Activated CD8-positive, alpha-beta T cell treated with anti-CD3 and anti-CD28 coated beads for 36 hours (primary cell): ENCODE results near the gene AP4S1. TPM values are rescaled to one million over a fixed set of nuclear protein-coding genes. Genes with fewer than 3 reads are reported as not detected.
"Not testable (repeated sequence)": the region's sequence is repeated elsewhere in the genome, so short reads cannot be mapped to it uniquely, and the experiment has no call there.

Experiments
- ATAC-seq: fragments of 200-7000 bp; cut with Tn5 transposase; one replicate; pipeline ENCODE4 v1.10.0; 2021; ENCODE audit warnings: mild to moderate bottlenecking, moderate library complexity
- CTCF ChIA-PET: fragments of 350-600 bp; sonication (Branson Sonifier 250); formaldehyde crosslinking; loops from one replicate; lab custom pipeline; 2021; ENCODE audit warnings: antibody characterized with exemption; lab: Charles Lee
- POLR2A ChIA-PET: fragments of 350-600 bp; sonication (Branson Sonifier 250); formaldehyde crosslinking; loops from one replicate; lab custom pipeline; 2021; ENCODE audit warnings: antibody characterized with exemption; lab: Charles Lee
- DNase-seq: peaks from one replicate; pipeline ENCODE4 v3.0.0-alpha.2; 2020
- H3K27ac Mint-ChIP-seq: one replicate; pipeline ENCODE4 v1.8.0; 2021; ENCODE audit warnings: mild to moderate bottlenecking, mixed read lengths
- H3K27me3 Mint-ChIP-seq: one replicate; pipeline ENCODE4 v1.8.0; 2021; ENCODE audit warnings: mixed read lengths
- H3K36me3 Mint-ChIP-seq: one replicate; pipeline ENCODE4 v1.8.0; 2021; ENCODE audit warnings: low read depth, mixed read lengths
- H3K4me1 Mint-ChIP-seq: one replicate; pipeline ENCODE4 v1.8.0; 2021; ENCODE audit warnings: low read depth, mixed read lengths
- H3K4me3 Mint-ChIP-seq: one replicate; pipeline ENCODE4 v1.8.0; 2021; ENCODE audit warnings: mild to moderate bottlenecking, moderate library complexity, mixed read lengths
- H3K9me3 Mint-ChIP-seq: one replicate; pipeline ENCODE4 v1.8.0; 2021; ENCODE audit warnings: mixed read lengths
- CTCF ChIP-seq: fragments of 200-600 bp; IDR thresholded peaks from one replicate; pipeline ENCODE4 v1.8.0; 2022; ENCODE audit warnings: antibody characterized with exemption, mild to moderate bottlenecking
- intact Hi-C: fragments of 100-400 bp; cut with micrococcal nuclease; formaldehyde crosslinking; loops from one replicate; pipeline ENCODE4 v1.10.0; 2022
- total RNA-seq, 2 experiments: library from RNA; stranded (reverse); gene quantifications; one replicate each; pipeline ENCODE4 v1.2.3, GENCODE V29; 2021

AP4S1 gene
- total RNA-seq, 2 experiments from 2014 or later, result 3.6 to 4.0 TPM

DNA sequence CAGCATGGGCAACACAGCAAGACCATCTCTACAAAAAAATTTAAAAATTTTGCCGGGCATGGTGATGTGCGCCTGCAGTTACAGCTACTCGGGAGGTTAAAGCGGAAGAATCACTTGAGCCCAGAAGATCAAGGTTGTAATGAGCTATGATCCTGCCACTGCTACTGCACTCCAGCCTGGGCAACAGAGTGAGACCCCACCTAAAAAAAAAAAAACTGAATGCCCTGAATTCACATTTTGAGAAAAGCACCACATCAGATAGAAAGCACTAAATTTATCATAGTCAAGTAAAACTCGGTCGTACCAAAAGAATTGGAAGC is 24.1 kb upstream of the AP4S1 start:
- Mint-ChIP-seq H3K4me3 (no peak overlapping the region), H3K27ac (no peak overlapping the region), H3K27me3 (no peaks in the 10 kb centered on the region), H3K36me3 (peaks cover 48% of the 10 kb centered on the region), H3K9me3 (peaks cover 18% of the 10 kb centered on the region), H3K4me1 (peaks cover 20% of the 10 kb centered on the region)
- ChIA-PET POLR2A (no interaction called here), CTCF (interaction anchor here (1.7 kb wide), 1 partner anchor 82 kb away, joined by 5 read pairs; no protein-coding TSS in a partner anchor)
- DNase-seq (no peak), ATAC-seq (no peak)
- intact Hi-C loops, result no loop called here
- TF ChIP-seq CTCF, result no peak

DNA sequence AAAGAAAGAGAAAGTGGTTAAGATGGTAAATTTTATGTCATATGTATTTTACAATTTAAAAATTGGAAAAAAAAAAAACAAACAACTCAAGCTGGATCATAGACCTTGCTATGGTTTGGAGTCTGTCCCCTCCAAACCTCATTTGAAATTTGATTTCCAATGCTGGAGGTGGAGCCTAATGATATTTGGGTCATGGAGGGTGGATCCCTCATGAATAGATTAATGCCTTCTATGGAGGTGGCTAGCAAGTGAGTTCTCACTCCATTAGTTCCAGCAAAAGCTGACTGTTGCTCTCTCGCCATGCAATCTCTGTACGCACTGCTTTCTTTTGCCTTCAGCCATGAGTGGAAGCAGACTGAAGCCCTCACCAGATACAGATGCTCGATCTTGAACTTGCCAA is 22.2 kb upstream of the AP4S1 start:
- Mint-ChIP-seq H3K9me3 (peaks cover 11% of the 10 kb centered on the region), H3K4me1 (peaks cover 8% of the 10 kb centered on the region), H3K36me3 (peaks cover 41% of the 10 kb centered on the region), H3K27me3 (no peaks in the 10 kb centered on the region), H3K4me3 (no peak overlapping the region), H3K27ac (no peak overlapping the region)
- ATAC-seq (no peak), DNase-seq (no peak)
- intact Hi-C loops, result no loop called here
- TF ChIP-seq CTCF, result no peak
- CTCF ChIA-PET, result interaction anchor here (2.4 kb wide), 1 partner anchor 23 kb away, joined by 8 read pairs; no protein-coding TSS in a partner anchor
- POLR2A ChIA-PET, result interaction anchor here (0.5 kb wide), 1 partner anchor 162 kb away, joined by 4 read pairs; no protein-coding TSS in a partner anchor

- CTCF ChIA-PET, result interaction anchor here (2.4 kb wide), 1 partner anchor 24 kb away, joined by 8 read pairs; no protein-coding TSS in a partner anchor
- intact Hi-C loops, ATAC-seq, DNase-seq, H3K4me1 Mint-ChIP-seq, POLR2A ChIA-PET, H3K27me3 Mint-ChIP-seq, H3K9me3 Mint-ChIP-seq, H3K27ac Mint-ChIP-seq, H3K4me3 Mint-ChIP-seq: not testable (repeated sequence)
- H3K36me3 Mint-ChIP-seq, result peaks cover 36% of the 10 kb centered on the region
Measured at GRCh38 chr14:31004007-31004406, 21.4 kb upstream of the AP4S1 start.

DNA sequence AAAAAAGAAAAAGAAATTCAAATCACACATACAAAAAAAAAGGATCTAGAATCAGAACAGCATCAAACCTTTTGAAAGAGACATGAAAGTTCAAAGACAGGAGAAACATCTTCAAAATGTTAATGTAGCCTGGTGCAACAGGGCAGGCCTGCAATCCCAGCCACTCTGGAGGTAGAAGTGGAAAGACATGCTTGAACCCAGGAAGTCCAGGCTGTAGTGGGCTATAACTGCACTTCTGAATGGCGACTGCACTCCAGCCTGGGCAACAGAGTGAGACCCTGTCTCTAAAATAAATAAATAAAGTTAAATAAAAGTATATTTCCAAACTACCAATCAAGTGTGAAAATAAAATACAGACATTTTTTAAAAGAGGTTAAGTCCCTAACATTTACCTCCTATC is 18.7 kb upstream of the AP4S1 start:
- CTCF ChIA-PET, result no interaction called here
- ATAC-seq, result no peak

GRCh38 chr14:31009836-31010574 is 15.4 kb upstream of the AP4S1 start:
- peaks cover 15% of the 10 kb centered on the region for H3K36me3 Mint-ChIP-seq
- H3K4me3 Mint-ChIP-seq, result no peak overlapping the region
- ChIA-PET CTCF (no interaction called here), POLR2A (interaction anchor here (1.0 kb wide), 1 partner anchor 16 kb away, joined by 4 read pairs; the partner anchor contains the start of genes AP4S1 and STRN3)
- DNase-seq (no peak), ATAC-seq (no peak)
- intact Hi-C loops, result no loop called here
- TF ChIP-seq CTCF, result no peak
- no peaks in the 10 kb centered on the region for H3K9me3 Mint-ChIP-seq
- no peaks in the 10 kb centered on the region for H3K27me3 Mint-ChIP-seq
- no peaks in the 10 kb centered on the region for H3K4me1 Mint-ChIP-seq
- H3K27ac Mint-ChIP-seq, result no peak overlapping the region

More for the DNA sequence above, 18.7 kb upstream of the AP4S1 start:
- H3K36me3 Mint-ChIP-seq, result peaks cover 20% of the 10 kb centered on the region
- POLR2A ChIA-PET, result no interaction called here
- no peaks in the 10 kb centered on the region for H3K9me3 Mint-ChIP-seq
- peak overlapping the region; percentile 2 for H3K27ac Mint-ChIP-seq
- intact Hi-C loops, result no loop called here
- peaks cover 6% of the 10 kb centered on the region for H3K4me1 Mint-ChIP-seq
- no peaks in the 10 kb centered on the region for H3K27me3 Mint-ChIP-seq
- no peak overlapping the region for H3K4me3 Mint-ChIP-seq
- TF ChIP-seq CTCF, result no peak
- no peak for DNase-seq
